NCI-H526 treated with DMSO at 0.1 percent for 48 hours (cell line): Measurements from ENCODE around the gene CLK3.

Experiments used
- DNase-seq: peaks from one replicate; lab custom pipeline; 2025; lab: John Stamatoyannopoulos, UW

Gene CLK3

DNA sequence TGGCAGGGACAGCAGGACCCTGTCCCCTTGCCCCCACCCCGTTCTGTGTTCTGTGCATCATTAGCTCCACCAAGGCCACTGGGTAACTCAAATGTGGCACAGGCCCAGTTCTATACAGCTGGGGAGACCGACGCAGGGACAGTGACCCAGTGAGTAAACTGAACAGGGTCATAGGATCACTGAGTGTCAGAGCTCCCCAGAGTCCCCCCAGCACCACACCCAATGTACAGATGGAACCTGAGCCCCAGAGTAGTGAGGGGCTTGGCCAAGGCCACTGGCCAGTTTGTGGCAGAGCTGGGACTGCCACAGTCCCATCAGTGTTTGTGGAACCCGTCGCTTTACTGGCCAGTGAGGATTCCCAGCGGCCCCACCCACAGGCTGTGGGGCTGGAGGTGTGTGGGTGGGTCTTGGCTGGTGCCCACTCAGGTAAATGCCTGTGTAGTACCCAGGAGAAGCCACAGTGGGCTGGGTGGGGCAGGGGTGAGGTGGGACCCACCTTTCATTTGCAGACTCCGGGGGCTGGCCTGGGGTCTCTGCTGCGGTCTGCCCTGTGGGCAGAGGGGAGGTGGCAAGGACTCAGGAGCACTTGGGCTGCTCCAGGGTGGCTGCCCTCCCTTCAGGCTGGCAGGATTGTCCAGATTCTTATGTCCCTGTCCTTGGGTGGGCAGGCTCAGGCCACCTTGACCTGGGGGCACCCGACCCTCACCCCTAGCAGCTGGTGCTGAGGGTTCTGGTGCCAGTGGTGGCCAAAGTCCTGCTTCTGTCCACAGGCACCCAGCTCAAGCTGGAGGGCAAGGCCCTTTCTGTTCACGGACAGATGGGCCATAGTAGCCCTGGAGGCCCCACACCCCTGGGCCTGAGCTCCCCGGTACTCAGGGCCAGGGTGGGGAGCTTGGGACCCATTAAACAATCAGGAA, 11.6 kb upstream of the CLK3 start:
- DNase-seq = no peak

GRCh38 chr15:74604983-74605794, 10.4 kb upstream of the CLK3 start:
- no peak for DNase-seq

- no peak for DNase-seq
Measured at GRCh38 chr15:74605795-74606150, 9.9 kb upstream of the CLK3 start.

- no peak for DNase-seq
Measured at GRCh38 chr15:74608786-74609185, 6.8 kb upstream of the CLK3 start.

DNA sequence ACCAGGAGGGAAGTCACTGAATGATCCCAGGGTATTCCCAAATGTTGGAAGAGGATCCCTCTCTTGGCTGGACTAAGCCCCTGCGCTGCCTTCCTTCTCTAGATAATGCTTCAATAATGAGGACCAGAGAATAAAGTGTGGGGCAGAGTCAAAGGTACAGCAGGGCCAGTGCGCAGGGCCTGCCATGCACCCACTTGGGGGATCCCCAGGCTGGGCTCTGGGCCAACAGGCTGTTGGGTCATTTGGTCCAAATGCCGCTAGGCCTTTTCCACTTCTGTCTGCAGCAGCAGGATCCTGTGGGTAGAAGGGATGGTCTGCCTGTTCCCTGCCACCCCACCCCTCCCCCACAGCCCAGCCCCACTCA, 5.7 kb upstream of the CLK3 start:
- no peak for DNase-seq

DNA sequence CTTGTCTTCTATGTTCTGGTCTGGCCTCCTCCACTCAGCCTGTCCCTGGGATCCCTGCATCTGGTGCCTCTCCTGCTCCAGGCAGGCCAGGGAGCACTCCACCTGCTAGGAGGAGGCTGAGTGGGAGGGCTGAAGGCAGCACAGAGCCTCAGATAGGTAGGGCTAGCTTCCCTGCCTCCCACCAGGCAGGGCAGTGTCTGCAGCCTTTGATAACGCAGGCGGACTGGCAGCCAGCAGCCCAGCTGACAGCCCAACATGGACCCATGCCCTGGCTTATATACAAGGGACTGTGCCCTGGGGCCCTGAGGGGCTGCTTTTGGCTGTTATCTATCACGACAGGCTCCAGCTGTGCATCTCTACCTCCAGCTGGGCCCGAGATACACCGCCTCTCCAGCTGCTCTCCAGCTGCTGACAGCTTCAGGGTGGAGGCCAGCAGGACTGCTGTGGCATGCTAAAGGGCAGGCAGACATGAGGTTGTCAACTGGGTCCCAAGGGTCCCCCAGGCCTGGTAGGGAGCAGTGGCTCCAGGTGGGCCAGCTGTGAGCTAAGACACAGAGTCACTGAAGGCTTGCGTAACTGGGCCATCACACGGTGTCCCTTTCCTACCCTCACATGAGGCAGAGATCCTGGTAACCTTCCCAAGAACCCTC, 5.2 kb upstream of the CLK3 start:
- no peak for DNase-seq

- no peak for DNase-seq
Measured at GRCh38 chr15:74611341-74611740, 4.3 kb upstream of the CLK3 start.

- DNase-seq = no peak
Measured at GRCh38 chr15:74611834-74612233, 3.8 kb upstream of the CLK3 start.

DNA sequence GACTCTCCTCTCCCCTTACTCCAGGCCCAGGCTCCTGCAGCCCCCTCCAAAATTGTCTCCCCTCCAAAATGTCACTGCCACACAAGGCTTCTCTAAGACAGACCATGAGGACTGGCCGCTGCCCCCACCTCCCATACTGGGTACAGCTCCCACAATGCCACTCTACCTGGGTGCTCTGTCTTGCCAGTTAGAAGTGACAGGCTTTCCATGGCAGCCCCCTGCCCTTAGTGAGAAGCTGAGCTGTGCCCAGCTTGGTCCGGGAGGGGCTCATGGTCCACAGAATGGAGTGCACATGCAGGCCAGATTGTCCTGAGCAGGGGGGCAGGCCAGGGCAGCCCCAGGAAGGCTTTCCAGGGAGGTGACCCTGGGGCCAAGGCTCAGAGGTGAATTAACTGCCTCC, 3.0 kb upstream of the CLK3 start:
- no peak for DNase-seq

GRCh38 chr15:74613089-74613952, 2.3 kb upstream of the CLK3 start:
- no peak for DNase-seq

DNA sequence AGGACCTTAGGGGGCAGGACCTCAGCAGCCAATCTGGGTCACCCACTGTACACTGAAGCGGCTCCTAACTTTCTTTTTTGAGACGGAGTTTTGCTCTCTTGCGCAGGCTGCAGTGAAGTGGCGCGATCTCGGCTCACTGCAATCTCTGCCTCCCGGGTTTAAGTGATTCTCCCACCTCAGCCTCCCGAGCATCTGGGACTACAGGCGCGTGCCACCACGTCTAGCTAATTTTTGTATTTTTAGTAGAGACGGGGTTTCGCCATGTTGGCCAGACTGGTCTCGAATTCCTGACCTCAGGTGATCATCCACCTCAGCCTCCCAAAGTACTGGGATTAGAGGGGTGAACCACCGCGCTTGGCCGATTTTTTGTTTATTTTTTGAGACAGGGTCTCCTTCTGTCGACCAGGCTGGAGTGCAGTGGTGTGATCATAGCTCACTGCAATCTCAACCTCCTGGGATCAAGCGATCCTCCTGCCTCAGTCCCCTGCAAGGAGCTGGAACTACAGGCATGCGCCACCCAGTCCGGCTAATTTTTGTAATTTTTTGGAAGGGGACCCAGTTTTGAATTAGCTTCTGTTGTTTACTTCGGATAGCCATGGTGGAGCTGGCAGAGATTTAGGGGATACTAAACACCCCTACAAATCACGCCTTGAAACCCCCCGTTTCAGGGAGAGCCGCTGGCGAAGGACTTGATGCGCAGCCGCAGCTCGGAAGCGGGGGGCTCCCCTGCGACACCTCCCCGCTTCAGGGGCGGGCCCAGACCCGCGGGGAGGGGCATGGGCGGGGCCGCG, 1.5 kb upstream of the CLK3 start:
- peak; percentile 22 for DNase-seq

GRCh38 chr15:74614744-74615507, 710 bp upstream of the CLK3 start:
- DNase-seq = peak; percentile 47

DNA sequence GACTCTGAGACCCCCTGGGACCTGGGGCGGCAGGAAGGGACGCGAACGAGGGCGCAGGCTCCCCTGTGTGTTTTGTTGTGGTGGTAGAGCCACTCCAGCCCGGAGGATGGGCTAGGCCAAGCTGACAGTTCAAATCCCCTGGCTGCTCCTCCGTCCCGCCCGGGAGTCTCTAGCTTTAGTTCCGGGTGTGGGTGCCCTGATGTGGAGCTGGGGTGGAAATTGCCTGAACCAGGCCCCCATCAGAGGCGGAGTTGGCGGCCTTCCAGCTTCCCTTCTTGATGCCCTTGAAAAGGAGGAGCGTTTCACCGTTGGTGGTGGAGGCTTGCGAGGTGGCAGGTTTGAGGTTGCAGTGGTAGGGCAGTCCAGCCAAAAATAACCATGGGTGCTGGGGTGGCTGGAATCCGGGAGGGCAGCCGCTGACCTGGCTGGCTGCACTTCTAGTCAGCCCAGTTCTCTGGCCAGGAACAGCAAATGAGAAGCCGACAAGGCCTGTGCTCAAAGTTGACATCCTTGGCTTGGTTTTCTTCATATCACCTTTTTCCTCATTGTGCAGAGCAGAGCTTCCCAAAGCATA, 817 bp downstream of the CLK3 start:
- DNase-seq = no peak

DNA sequence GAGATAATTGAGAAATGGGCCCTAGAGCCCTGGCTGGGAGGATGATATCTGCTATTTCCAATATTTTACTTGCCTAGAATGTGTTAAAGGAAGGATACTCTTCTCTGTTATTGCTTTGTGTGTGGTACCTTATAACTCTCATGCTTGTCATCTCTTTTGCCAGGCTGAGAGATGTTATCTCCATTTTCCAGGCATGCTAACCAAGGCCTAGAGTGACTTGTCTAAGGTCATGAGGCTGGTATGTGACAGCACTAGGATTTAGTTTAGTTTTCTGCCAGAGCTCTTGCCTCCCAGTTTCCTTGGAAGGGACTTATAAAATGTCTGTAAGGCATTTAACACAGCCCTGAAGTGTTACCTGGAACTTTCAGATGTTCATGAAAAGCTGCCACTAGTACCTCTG, 1.4 kb downstream of the CLK3 start:
- DNase-seq = no peak

DNA sequence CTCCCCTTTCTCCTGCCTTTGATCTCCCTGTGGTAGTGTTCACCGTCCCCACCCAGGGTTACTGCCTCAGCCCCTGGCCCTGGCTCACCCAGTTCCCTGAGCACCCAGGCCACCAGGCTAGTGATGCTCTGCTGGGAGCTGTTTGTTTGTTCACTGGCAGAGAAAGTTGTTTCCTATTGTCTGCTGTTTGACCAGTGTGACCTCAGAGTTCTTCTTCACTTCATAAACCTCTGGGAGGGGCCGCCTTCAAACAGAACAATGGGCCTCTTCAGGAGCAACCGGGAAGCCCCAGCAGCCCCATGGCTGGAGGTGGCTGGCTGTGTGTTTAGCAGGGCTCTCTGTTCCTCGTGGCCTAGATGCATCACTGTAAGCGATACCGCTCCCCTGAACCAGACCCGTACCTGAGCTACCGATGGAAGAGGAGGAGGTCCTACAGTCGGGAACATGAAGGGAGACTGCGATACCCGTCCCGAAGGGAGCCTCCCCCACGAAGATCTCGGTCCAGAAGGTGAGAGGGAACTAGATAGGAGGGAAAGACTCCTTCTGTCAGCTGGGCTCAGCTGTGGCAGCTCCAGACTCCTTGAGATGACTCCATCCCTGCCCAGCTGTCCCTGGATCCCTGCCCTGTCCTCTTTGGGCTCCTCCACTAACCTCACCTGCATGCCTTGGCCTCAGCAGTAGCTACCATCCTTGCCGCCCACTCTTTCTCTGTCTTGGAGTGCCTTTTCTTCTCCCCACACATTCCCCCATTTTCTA, 3.4 kb downstream of the CLK3 start:
- no peak for DNase-seq

GRCh38 chr15:74619916-74620635, 4.4 kb downstream of the CLK3 start:
- no peak for DNase-seq

- peak; percentile 52 for DNase-seq
Measured at GRCh38 chr15:74620636-74621545, 5.3 kb downstream of the CLK3 start.
